H7 (cell line): ENCODE data around the gene SORCS2. TPM values are rescaled to one million over a fixed set of nuclear protein-coding genes. Genes with fewer than 3 reads are reported as not detected.

Source experiments
- DNase-seq: peaks from one replicate; pipeline ENCODE4 v3.0.0; 2012
- H3K27me3 ChIP-seq: 2 replicates; pipeline ENCODE4 v1.6.0; 2011; ENCODE audit warnings: mild to moderate bottlenecking, low read length; ENCODE audit not compliant: control insufficient read depth, insufficient read depth
- H3K36me3 ChIP-seq: replicated peaks from 2 replicates; pipeline ENCODE4 v1.5.1; 2011; ENCODE audit warnings: low read length; ENCODE audit not compliant: control insufficient read depth, insufficient read depth
- H3K4me3 ChIP-seq: 2 replicates; pipeline ENCODE4 v1.5.1; 2011; ENCODE audit warnings: low read depth, mild to moderate bottlenecking, control low read depth, low read length, moderate library complexity; ENCODE audit not compliant: insufficient read depth
- total RNA-seq: library from RNA; depleted of rRNA; stranded (reverse); fragments of >200 nt; shearing (Covaris generic); gene quantifications from 2 replicates; pipeline ENCODE4 v1.2.3, GENCODE V29; 2014

The SORCS2 gene
- total RNA-seq, 1 experiment from 2014 or later, result 2.0 TPM

DNA sequence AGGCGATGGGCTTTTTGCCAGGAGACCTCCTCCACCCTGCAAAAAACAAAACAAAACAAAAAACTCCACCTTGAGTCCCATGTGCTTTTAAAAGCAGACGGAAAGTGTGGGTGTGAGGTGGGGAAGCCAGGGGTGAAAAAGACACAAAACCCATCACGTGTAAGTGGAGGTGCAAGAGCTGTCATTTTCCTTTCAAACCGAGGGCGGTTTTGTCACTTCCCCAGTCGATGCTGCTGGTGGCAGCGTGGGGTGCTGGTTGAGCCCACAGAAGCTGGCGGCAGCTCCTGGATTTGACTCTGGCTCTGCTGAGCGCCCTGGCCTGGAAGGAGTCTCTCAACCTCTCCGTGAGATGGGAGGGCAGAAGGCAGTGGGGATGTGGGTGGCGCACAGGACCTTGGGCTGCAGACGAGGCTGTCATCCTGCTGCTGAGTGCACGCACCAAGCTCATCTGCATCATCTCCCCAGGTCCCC, 132.3 kb downstream of the SORCS2 start:
- H3K27me3 ChIP-seq, result no peaks in the 10 kb centered on the region
- H3K4me3 ChIP-seq, result no peak overlapping the region
- peak; percentile 70 for DNase-seq
- H3K36me3 ChIP-seq, result no peaks in the 10 kb centered on the region

DNA sequence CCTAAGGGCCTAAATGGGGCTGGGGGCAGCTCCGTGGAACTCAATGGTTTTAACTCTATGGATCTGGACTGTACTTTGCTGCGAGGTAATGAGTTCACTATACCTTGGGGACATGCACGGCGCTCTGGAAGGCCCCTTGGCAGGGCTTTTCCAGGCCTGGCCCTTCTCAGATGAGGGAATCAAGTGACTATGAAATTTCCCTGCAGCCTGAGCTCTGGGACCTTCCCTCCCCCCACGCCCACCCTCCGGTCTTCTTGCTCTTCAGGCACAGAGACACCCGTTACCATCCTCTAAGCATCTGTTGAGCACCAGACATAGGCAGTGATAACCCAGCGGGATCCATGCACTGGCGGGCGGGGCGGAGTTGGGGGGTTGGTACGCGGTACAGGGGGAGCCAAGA, 133.2 kb downstream of the SORCS2 start:
- no peaks in the 10 kb centered on the region for H3K36me3 ChIP-seq
- no peak overlapping the region for H3K4me3 ChIP-seq
- H3K27me3 ChIP-seq, result no peaks in the 10 kb centered on the region
- DNase-seq, result no peak

DNA sequence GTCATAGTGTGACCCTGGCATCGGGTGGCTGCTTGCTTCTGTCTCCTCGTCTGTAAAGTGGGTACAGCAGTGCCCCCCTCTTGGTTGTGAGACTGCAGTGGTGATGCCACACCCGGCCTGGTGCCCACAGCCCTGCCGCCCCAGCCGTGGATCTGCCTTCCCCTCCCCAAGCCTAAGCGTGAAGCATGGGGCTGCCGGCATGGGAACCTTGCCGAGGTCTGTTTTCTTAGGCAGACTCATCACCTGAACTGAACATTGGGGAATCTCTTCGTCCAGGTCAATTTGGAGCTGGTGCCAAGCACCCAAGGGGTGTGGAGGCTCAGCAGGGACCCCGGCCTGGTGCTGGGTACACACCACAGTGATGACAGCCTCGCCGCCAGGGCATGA, 134.0 kb downstream of the SORCS2 start:
- no peaks in the 10 kb centered on the region for H3K27me3 ChIP-seq
- H3K36me3 ChIP-seq, result no peaks in the 10 kb centered on the region
- no peak for DNase-seq
- H3K4me3 ChIP-seq, result no peak overlapping the region

DNA sequence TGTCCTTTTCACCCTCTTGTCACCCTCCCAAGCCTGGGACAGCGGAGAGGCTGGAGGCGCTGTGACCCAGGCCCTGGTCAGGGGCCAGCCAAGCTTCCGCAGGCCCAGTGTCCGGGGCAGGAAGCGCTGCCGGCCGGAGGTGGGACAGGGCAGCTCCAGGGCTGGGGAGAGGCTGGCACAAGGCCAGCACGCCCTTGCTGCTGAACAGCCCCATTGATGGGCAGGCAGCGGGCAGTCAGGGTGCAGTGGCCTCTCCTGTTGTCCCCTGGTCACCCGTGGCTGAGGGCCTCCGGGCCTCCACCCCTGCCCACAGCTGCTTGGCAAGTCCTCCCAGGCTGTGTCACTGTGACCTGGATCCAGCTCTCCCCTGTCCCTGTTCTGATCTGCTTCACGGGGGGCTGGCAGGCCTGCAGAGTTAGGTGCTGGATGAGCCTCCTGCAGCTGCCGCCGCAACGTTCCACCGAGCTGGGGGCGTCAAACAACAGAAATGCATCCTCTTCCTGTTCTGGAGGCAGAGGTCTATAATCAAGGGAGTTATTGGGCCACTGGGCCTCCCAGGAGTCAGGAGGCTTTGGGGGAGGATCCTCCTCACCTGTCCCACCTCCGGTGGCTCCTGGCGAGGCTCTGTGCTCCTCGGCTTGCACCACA, 134.5 kb downstream of the SORCS2 start:
- Histone ChIP-seq H3K4me3 (no peak overlapping the region), H3K36me3 (no peaks in the 10 kb centered on the region), H3K27me3 (no peaks in the 10 kb centered on the region)
- no peak for DNase-seq

DNA sequence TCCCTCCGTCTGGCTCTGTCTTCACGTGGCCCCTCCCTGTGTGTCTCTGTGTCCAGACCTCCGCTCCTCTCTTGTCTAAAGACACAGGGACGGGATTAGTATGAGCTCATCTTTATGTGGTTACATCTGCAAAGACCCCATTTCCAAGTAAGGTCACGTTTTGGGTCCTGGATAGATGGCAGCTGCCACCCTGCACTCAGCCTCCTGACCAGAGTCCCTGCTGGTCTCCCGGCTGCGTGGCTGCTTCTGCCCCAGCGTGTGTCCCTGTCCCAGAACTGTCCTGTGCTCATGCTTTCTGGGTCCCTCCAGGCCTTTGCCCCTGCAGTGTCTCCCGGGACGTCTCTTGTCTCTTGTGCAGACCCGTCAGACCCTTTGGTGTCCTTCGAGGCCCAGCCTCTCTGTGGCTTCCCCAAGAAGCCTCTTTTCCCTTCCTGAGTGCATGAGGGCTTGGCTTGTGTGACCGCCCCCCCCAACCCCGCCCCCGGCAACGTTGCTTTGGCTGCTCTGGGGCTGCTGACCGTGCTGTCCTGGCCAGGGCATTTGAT, 135.1 kb downstream of the SORCS2 start:
- no peak overlapping the region for H3K4me3 ChIP-seq
- no peak for DNase-seq

DNA sequence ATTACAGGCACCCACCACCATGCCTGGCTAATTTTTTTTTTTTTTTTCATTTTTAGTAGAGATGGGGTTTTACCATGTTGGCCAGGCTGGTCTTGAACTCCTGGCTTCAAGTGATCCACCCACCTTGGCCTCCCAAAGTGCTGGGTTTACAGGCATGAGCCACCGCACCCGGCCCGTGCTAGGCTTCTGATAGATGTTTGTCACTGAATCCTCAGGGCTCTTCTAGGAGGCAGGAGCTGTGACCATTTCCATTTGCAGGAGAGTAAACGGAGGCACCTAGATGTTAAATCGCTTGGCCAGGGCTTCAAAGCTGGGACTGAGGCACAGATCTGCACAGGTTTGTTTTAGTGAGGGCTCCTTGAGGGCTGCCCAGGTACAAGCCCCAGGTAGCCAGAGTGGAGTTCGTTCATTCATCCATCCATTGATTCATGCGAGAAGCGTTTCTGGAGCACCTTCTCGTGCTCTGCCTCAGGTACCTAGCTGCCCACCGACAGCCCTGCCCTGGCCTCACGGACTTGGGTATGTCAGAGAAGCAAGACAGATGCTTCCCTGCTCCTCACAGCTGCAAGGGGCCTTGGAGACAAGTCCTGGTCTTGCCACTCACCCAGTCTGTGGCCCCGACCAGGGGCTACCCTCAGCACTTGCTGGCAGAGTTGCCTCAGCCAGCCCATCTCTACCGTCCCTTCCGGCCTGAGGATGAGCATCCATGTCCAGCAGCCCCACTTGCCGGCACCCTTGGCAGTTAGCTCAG, 136.0 kb downstream of the SORCS2 start:
- H3K36me3 ChIP-seq, result no peaks in the 10 kb centered on the region
- H3K27me3 ChIP-seq, result no peaks in the 10 kb centered on the region
- H3K4me3 ChIP-seq, result no peak overlapping the region
- DNase-seq, result no peak

More for the DNA sequence above, 135.1 kb downstream of the SORCS2 start:
- H3K27me3 ChIP-seq, result no peaks in the 10 kb centered on the region
- no peaks in the 10 kb centered on the region for H3K36me3 ChIP-seq

DNA sequence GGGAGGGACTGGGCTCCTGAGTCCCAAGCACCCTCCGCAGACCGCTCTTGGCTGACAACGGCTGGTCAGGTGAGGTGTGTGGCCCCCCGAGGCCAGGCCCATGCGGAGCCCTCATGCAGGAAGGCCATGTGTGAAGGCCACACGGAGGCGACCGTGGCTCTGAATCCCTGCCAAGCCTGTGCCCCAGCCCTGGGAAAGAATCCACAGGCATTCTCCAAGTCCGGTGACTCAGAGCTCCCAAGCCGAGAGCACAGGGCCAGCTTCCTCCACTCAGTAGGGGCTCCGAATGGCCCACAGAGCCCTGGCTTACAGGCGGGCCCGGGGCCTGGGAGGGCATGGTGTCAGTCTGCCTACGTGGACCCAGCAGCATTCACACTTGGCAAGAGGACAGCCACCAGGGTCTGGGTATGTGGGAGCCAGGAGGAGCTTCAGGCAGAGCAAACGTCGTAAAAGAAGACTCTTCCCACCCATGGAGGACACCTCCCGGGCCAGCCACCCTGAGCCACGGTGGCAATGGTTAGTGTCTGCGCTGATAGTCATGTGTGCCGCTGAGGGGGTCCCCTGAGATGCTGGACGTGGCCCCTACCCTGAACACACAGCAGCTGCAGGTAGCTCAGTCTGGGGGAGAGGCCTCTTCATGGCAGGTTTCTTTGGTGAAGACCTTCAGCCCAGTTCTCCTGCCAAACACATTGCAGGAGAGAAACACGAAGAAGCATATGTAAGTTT, 136.7 kb downstream of the SORCS2 start:
- Histone ChIP-seq H3K36me3 (no peaks in the 10 kb centered on the region), H3K27me3 (no peaks in the 10 kb centered on the region), H3K4me3 (no peak overlapping the region)
- no peak for DNase-seq

DNA sequence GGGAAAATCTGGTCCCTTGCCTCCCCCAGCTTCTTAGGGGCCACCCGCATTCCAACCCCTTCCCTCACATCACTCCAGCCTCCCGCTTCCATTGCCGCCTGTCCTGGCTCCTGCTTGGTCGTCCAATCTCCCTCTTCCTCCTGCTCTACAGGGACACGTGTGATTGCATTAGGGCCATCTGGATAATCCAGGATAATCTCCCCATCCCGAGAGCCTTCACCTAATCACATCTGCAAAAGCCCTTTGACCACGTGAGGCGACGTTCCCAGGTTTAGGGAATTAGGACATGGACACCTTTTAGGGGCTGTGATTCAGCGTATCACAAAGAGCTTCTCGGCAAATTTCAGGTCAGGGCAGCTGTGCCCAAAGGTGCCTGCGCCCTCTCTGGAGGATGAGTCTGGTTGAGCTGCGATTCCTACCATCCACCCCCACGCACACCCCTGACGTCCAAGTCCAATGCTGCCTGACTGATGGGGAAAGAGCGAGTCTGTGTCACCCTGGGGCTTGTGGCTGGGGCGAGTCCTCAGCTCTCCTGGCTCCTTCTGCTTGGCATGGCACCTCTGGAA, 137.8 kb downstream of the SORCS2 start:
- DNase-seq, result no peak
- H3K36me3 ChIP-seq, result no peaks in the 10 kb centered on the region
- H3K4me3 ChIP-seq, result no peak overlapping the region
- no peaks in the 10 kb centered on the region for H3K27me3 ChIP-seq

DNA sequence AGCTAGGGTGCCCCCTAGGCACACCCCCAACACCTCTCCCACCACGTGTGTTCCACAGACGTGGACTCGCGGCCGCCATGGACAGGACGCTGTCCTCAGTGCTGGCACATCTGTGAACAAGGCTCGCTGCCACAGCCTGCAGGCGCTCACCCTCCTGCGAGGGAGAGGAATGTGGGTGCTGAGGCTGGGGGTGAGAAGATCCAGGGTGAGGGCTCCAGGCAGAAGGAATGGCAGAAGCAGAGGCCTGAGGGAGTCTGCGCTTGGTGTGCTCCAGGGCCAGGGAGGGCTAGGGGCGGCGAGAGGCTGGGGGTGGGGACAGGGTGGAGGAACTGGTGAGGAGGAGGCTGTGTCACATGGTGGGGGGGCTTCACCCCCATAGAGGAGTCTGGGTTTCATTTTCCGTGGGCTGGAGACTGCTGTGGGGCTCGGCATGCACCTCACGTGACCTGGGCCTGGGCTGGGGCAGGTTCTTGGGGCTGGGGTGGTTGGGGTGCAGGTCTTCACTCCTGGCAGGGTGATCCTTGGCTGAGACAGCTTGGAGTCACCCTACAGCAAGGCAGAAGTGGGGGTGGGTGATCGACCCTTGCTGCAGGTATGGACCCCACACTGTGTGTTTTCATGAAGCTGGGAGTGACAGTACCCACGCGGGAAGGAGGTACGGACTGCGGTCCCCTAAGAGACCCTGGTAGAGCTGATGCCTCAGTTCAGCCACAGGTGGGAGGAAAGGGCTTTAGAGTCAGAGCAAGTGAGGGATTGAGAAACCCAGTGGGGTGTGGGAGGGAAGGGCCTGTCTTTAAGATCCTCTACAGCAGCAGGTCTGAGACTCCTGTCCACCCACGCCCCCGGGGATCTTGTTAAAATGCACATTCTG, 138.7 kb downstream of the SORCS2 start:
- H3K4me3 ChIP-seq, result no peak overlapping the region
- H3K27me3 ChIP-seq, result no peaks in the 10 kb centered on the region
- H3K36me3 ChIP-seq, result no peaks in the 10 kb centered on the region
- DNase-seq, result no peak

DNA sequence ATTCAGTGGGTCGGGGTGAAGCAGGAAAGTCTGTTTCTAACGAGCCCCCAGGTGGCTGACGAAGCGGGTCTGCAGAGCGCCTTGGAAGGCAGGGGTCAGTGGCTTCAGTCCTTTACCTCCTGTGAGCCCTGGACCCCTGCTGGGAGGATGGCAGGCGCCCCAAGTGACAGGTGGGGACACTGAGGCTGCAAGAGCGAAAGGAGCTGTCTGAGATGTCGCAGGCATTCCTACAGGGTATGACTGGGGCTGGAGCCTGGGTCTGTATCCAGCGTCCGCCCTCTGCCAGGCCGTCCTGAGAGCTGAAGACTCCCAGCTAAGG, 139.3 kb downstream of the SORCS2 start:
- Histone ChIP-seq H3K36me3 (no peaks in the 10 kb centered on the region), H3K4me3 (no peak overlapping the region), H3K27me3 (no peaks in the 10 kb centered on the region)
- no peak for DNase-seq

DNA sequence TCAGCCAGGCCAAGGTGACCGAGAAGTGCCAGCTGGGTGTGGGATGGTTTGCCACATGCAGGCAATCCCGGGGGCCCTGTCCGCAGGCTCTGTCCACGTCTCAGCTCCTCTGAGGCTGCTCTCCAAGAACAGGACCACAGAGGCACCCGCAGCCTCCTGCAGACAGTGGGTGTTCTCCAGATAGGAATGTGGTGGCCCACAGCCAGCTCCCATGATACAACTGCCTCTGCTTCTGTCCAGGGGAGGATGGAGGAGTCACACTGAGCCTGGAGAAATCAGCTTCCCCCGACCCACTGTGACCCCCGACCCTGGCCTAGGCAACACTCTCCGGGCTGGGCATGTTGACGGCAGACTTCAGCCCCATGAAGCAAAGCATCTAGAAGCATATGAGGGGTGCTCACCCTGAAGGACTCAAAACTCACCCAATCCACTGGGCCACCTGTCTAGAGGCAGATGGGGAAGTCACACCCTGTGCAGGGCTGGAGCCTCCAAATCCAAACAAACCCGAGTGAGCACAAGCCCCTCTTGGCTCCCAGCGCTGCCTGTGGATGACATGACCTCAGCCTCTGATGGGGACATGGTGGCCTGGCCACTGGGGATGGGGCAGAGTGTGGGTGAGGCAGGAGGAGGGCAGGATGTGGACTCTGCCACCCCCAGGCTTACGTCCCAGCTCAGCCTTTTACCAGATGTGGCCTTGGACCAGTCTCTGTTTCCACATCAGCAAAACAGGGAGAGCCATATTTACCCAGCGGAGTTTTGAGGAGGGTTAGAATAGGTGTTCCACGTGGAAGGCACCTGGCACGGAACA, 140.1 kb downstream of the SORCS2 start:
- no peaks in the 10 kb centered on the region for H3K36me3 ChIP-seq
- no peak for DNase-seq
- no peak overlapping the region for H3K4me3 ChIP-seq
- no peaks in the 10 kb centered on the region for H3K27me3 ChIP-seq

DNA sequence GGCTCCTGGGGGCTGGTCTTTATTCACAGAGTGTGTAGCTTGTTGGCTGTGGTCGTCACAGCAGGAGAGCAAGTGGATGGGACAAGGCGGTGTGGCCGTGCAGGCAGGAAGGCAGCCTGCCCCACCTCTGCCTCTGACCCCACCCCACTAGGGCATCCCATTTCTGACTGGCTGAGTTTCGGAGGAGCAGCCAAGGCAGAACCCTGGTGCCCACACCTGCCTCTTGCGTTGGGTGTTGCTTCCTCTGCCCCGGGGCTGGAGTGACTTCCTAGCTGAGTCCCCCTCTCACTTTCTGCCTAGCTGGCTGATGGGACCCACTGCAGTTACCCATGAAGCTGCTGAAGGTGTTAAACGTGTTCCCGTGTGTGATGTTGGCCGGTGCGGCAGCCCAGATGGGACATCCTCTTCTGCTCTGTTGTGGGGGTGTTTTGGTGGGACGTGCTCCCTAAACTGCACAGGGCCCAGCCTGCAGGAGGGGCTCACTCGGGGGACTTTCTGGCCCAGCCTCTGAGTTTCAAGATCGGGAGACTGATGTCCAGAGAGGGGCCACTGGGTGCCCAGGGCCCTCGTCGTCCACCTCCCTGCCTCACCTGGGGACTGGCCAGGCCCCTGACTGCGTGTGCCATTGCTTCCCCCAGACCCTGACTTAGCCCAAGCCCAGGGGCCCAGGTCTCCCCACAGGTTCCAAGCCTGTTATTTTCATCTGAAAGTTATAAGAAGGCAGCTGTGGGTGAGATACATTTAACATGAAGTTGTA, 140.9 kb downstream of the SORCS2 start:
- Histone ChIP-seq H3K36me3 (no peaks in the 10 kb centered on the region), H3K27me3 (no peaks in the 10 kb centered on the region), H3K4me3 (no peak overlapping the region)
- DNase-seq, result no peak
